Suprapubic skin (tissue), 4 donors: ENCODE data around the gene RNF4.

Experiments
- EP300 ChIP-seq: sonication (generic); formaldehyde crosslinking; IDR thresholded peaks from one replicate; pipeline ENCODE4 v1.6.1; 2017; ENCODE audit warnings: antibody characterized with exemption
- POLR2A ChIP-seq, 2 donors: fragments of 450-650 bp; IDR thresholded peaks; one replicate each; pipeline ENCODE4 v1.6.1; 2017; ENCODE audit warnings: antibody characterized with exemption in 2 of 2, mild to moderate bottlenecking in 2 of 2, moderate library complexity in 2 of 2
- POLR2AphosphoS5 ChIP-seq, 3 donors: sonication (generic); formaldehyde crosslinking; IDR thresholded peaks; one replicate each; pipeline ENCODE4 v1.6.1; 2017; ENCODE audit warnings: antibody characterized with exemption in 3 of 3
- TF ChIP-seq, protein P1 (sequence below), 2 donors: fragments of 200-600 bp in 1 of 2; fragments of 450-650 bp in 1 of 2; sonication (generic) in 1 of 2; IDR thresholded peaks; one replicate each; pipeline ENCODE4 v1.5.1; 2016 to 2019; ENCODE audit warnings: antibody characterized with exemption in 2 of 2, mild to moderate bottlenecking in 1 of 2, moderate library complexity in 1 of 2

GRCh38 chr4:2437475-2438215 lies 31.3 kb upstream of the RNF4 start:
- TF ChIP-seq, protein P1, sequence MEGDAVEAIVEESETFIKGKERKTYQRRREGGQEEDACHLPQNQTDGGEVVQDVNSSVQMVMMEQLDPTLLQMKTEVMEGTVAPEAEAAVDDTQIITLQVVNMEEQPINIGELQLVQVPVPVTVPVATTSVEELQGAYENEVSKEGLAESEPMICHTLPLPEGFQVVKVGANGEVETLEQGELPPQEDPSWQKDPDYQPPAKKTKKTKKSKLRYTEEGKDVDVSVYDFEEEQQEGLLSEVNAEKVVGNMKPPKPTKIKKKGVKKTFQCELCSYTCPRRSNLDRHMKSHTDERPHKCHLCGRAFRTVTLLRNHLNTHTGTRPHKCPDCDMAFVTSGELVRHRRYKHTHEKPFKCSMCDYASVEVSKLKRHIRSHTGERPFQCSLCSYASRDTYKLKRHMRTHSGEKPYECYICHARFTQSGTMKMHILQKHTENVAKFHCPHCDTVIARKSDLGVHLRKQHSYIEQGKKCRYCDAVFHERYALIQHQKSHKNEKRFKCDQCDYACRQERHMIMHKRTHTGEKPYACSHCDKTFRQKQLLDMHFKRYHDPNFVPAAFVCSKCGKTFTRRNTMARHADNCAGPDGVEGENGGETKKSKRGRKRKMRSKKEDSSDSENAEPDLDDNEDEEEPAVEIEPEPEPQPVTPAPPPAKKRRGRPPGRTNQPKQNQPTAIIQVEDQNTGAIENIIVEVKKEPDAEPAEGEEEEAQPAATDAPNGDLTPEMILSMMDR (IDR thresholded peaks at IDR 0.05), result no peak
- TF ChIP-seq POLR2AphosphoS5 (IDR thresholded peaks at IDR 0.05) (no peak), POLR2A (IDR thresholded peaks at IDR 0.05) (no peak), EP300 (no peak)
